ENCODE data around the gene RGS9.
"Not testable (repeated sequence)": the region's sequence is repeated elsewhere in the genome, so short reads cannot be mapped to it uniquely, and the experiment has no call there.

The RGS9 gene

GRCh38 chr17:65173284-65173793 is 36.2 kb downstream of the RGS9 start:
- H3K4me3 ChIP-seq (ENCODE audit: low read depth, low read length) = no peak overlapping the region
- TF ChIP-seq CTCF (conservative IDR thresholded peaks at IDR 0.05; ENCODE audit: low read depth, low read length) = no peak
- peak; percentile 95 for DNase-seq (ENCODE audit: low read depth)

GRCh38 chr17:65173976-65174683 is 37.0 kb downstream of the RGS9 start:
- no peak overlapping the region for H3K4me3 ChIP-seq (ENCODE audit: low read depth, low read length)
- no peak for DNase-seq (ENCODE audit: low read depth)
- TF ChIP-seq CTCF (conservative IDR thresholded peaks at IDR 0.05; ENCODE audit: low read depth, low read length) = no peak

GRCh38 chr17:65174974-65175373 is 37.8 kb downstream of the RGS9 start:
- no peak for TF ChIP-seq CTCF (conservative IDR thresholded peaks at IDR 0.05; ENCODE audit: low read depth, low read length)
- DNase-seq (ENCODE audit: low read depth) = no peak
- H3K4me3 ChIP-seq (ENCODE audit: low read depth, low read length) = no peak overlapping the region

- DNase-seq (ENCODE audit: low read depth) = no peak
- no peak overlapping the region for H3K4me3 ChIP-seq (ENCODE audit: low read depth, low read length)
- TF ChIP-seq CTCF (conservative IDR thresholded peaks at IDR 0.05; ENCODE audit: low read depth, low read length) = no peak
Observed at GRCh38 chr17:65175952-65176351, 38.8 kb downstream of the RGS9 start.

- no peak for DNase-seq (ENCODE audit: low read depth)
- no peak for TF ChIP-seq CTCF (conservative IDR thresholded peaks at IDR 0.05; ENCODE audit: low read depth, low read length)
- H3K4me3 ChIP-seq (ENCODE audit: low read depth, low read length) = no peak overlapping the region
Observed at GRCh38 chr17:65176646-65177409, 39.7 kb downstream of the RGS9 start.

GRCh38 chr17:65177901-65178300 is 40.7 kb downstream of the RGS9 start:
- TF ChIP-seq CTCF (conservative IDR thresholded peaks at IDR 0.05; ENCODE audit: low read depth, low read length) = no peak
- H3K4me3 ChIP-seq (ENCODE audit: low read depth, low read length) = no peak overlapping the region
- peak; percentile 76 for DNase-seq (ENCODE audit: low read depth)

GRCh38 chr17:65180276-65180675 is 43.1 kb downstream of the RGS9 start:
- DNase-seq (ENCODE audit: low read depth) = not testable (repeated sequence)

GRCh38 chr17:65180752-65181236 is 43.6 kb downstream of the RGS9 start:
- DNase-seq (ENCODE audit: low read depth); H3K4me3 ChIP-seq (ENCODE audit: low read depth, low read length): not testable (repeated sequence)

More at GRCh38 chr17:65180276-65180675, 43.1 kb downstream of the RGS9 start:
- H3K4me3 ChIP-seq (ENCODE audit: low read depth, low read length) = not testable (repeated sequence)

All from choroid plexus epithelial cell (primary cell).